K562 (cell line): ENCODE data around the gene RAPSN. TPM values are rescaled to one million over a fixed set of nuclear protein-coding genes. Genes with fewer than 3 reads are reported as not detected.

Experiments used
- CUX1 ChIP-seq: fragments of 200-800 bp; sonication (Bioruptor generic); IDR thresholded peaks from 2 replicates; pipeline ENCODE4 v1.6.1; 2016; ENCODE audit warnings: missing genetic modification characterization, missing compliant biosample characterization
- DNMT1 ChIP-seq: fragments of 450-650 bp; IDR thresholded peaks from 2 replicates; pipeline ENCODE4 v1.6.1; 2016; ENCODE audit warnings: antibody characterized with exemption, mild to moderate bottlenecking
- E2F5 ChIP-seq: sonication (generic); formaldehyde crosslinking; IDR thresholded peaks from 2 replicates; pipeline ENCODE4 v1.8.0; 2022; ENCODE audit warnings: mild to moderate bottlenecking, missing genetic modification reagents
- HNRNPUL1 ChIP-seq: fragments of 200-400 bp; formaldehyde crosslinking; IDR thresholded peaks from 2 replicates; pipeline ENCODE4 v1.6.1; 2017; ENCODE audit warnings: low read length
- KDM2B ChIP-seq: fragments of 250-450 bp; sonication (Bioruptor Pico); IDR thresholded peaks from 2 replicates; pipeline ENCODE4 v1.8.0; 2021; ENCODE audit warnings: mild to moderate bottlenecking, moderate library complexity
- LEF1 ChIP-seq: fragments of 450-650 bp; IDR thresholded peaks from 2 replicates; pipeline ENCODE4 v1.6.1; 2016; ENCODE audit warnings: mild to moderate bottlenecking
- MAFG ChIP-seq: fragments of 450-650 bp; conservative IDR thresholded peaks from 2 replicates; pipeline ENCODE4 v1.6.1; 2016; ENCODE audit warnings: missing genetic modification characterization, missing compliant biosample characterization
- NFATC3 ChIP-seq: fragments of 450-650 bp; IDR thresholded peaks from 2 replicates; pipeline ENCODE4 v1.6.1; 2017; ENCODE audit warnings: mild to moderate bottlenecking
- SRSF1 ChIP-seq: fragments of 200-400 bp; formaldehyde crosslinking; IDR thresholded peaks from 2 replicates; pipeline ENCODE4 v1.6.1; 2017; ENCODE audit warnings: mild to moderate bottlenecking, low read depth, low read length, moderate library complexity
- TAF7 ChIP-seq: fragments of 450-650 bp; IDR thresholded peaks from 2 replicates; pipeline ENCODE4 v1.6.1; 2016; ENCODE audit warnings: missing genetic modification characterization, missing compliant biosample characterization
- TCFL5 ChIP-seq: fragments of 250-450 bp; sonication (Bioruptor Pico); conservative IDR thresholded peaks from 2 replicates; pipeline ENCODE4 v1.6.1; 2021; ENCODE audit warnings: mild to moderate bottlenecking, moderate library complexity, matching md5 sums
- TSC22D4 ChIP-seq: fragments of 450-650 bp; IDR thresholded peaks from 2 replicates; pipeline ENCODE4 v1.6.1; 2016; ENCODE audit warnings: missing genetic modification characterization, missing biosample characterization, control low read depth
- YY1 ChIP-seq, 3 experiments: IDR thresholded peaks; 2 replicates each; pipeline ENCODE4 v1.6.1; 2011; ENCODE audit warnings: low read length in 2 of 3, mild to moderate bottlenecking in 2 of 3, moderate library complexity in 2 of 3, borderline replicate concordance in 1 of 3, control low read depth in 1 of 3, low read depth in 1 of 3; ENCODE audit not compliant: insufficient read depth in 3 of 3, insufficient replicate concordance in 2 of 3, control insufficient read depth in 1 of 3, insufficient read length in 1 of 3; ENCODE audit errors: extremely low read depth in 1 of 3
- ZBED1 ChIP-seq: IDR thresholded peaks from 2 replicates; pipeline ENCODE4 v1.6.1; 2014
- ZBTB34 ChIP-seq: fragments of 250-450 bp; sonication (Bioruptor Pico); IDR thresholded peaks from 2 replicates; pipeline ENCODE4 v1.8.0; 2021; ENCODE audit warnings: mild to moderate bottlenecking, moderate library complexity
- ZNF445 ChIP-seq: fragments of 250-450 bp; sonication (Bioruptor Pico); IDR thresholded peaks from 2 replicates; pipeline ENCODE4 v1.4.0; 2020; ENCODE audit warnings: low read depth, mild to moderate bottlenecking, moderate library complexity
- ZNF764 ChIP-seq: fragments of 250-450 bp; sonication (Bioruptor Pico); IDR thresholded peaks from 2 replicates; pipeline ENCODE4 v1.4.0; 2020; ENCODE audit warnings: low read depth, mild to moderate bottlenecking, moderate library complexity
- polyA plus RNA-seq, 8 experiments: library from polyadenylated mRNA; depleted of rRNA in 4 of 8; stranded (reverse) in 5 of 8; unstranded in 3 of 8; fragments of >200 nt; fragmentation: Nextera tagmentation in 2 of 8; fragmentation: Illumina TruSeq in 1 of 8; extraction: Ambion mirVana in 2 of 8; extraction: Trizol in 1 of 8; gene quantifications; 2 replicates each; pipeline versions ENCODE4 v1.2.1 to v1.2.3, GENCODE V29; 2011 to 2014; ENCODE audit warnings: inconsistent platforms in 1 of 8, missing spikeins in 1 of 8
- total RNA-seq, 7 experiments: library from RNA; depleted of rRNA in 6 of 7; stranded (reverse); fragments of >200 nt in 6 of 7; fragmentation: Illumina TruSeq in 2 of 7; extraction: Trizol in 2 of 7; gene quantifications; 2 replicates each; pipeline versions ENCODE4 v1.2.1 to v1.2.3, GENCODE V29; 2011 to 2021; ENCODE audit warnings: low replicate concordance in 1 of 7
- TF ChIP-seq, protein P1 (sequence below): fragments of 250-450 bp; sonication (Bioruptor Pico); IDR thresholded peaks from 2 replicates; pipeline ENCODE4 v1.5.0; 2020; ENCODE audit warnings: mild to moderate bottlenecking, borderline replicate concordance
- TF ChIP-seq, protein P2 (sequence below): sonication (generic); formaldehyde crosslinking; IDR thresholded peaks from 2 replicates; pipeline ENCODE4 v1.8.0; 2022; ENCODE audit warnings: mild to moderate bottlenecking, low read depth, missing genetic modification reagents

Gene RAPSN
- total and polyA plus RNA-seq, 9 of the 15 experiments (the other 6 are each of a cell fraction or from before 2014, with no cell fraction given), result 0.06 to 0.11 TPM; not detected in 7

- TF ChIP-seq, protein P1, sequence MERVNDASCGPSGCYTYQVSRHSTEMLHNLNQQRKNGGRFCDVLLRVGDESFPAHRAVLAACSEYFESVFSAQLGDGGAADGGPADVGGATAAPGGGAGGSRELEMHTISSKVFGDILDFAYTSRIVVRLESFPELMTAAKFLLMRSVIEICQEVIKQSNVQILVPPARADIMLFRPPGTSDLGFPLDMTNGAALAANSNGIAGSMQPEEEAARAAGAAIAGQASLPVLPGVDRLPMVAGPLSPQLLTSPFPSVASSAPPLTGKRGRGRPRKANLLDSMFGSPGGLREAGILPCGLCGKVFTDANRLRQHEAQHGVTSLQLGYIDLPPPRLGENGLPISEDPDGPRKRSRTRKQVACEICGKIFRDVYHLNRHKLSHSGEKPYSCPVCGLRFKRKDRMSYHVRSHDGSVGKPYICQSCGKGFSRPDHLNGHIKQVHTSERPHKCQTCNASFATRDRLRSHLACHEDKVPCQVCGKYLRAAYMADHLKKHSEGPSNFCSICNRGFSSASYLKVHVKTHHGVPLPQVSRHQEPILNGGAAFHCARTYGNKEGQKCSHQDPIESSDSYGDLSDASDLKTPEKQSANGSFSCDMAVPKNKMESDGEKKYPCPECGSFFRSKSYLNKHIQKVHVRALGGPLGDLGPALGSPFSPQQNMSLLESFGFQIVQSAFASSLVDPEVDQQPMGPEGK, result no peak
- TF ChIP-seq NFATC3 (no peak), SRSF1 (no peak), CUX1 (no peak), E2F5 (CRISPR knock-in tag) (no peak), TAF7 (tag) (no peak), TSC22D4 (tag) (no peak), ZBED1 (no peak), KDM2B (CRISPR knock-in tag) (no peak), LEF1 (no peak), YY1 (IDR thresholded peaks at IDR 0.05; ENCODE audit: borderline replicate concordance in 1 of 3, control insufficient read depth in 1 of 3, extremely low read depth in 1 of 3, insufficient read depth in 3 of 3, insufficient read length in 1 of 3, insufficient replicate concordance in 2 of 3, low read depth in 1 of 3, low read length in 2 of 3) (no peak), HNRNPUL1 (no peak), ZNF445 (CRISPR knock-in tag) (no peak), TCFL5 (no peak), MAFG (tag) (peak; percentile 64; the same call in 1 of the 2 replicates), ZNF764 (CRISPR knock-in tag) (no peak), ZBTB34 (no peak), DNMT1 (no peak)
- TF ChIP-seq, protein P2, sequence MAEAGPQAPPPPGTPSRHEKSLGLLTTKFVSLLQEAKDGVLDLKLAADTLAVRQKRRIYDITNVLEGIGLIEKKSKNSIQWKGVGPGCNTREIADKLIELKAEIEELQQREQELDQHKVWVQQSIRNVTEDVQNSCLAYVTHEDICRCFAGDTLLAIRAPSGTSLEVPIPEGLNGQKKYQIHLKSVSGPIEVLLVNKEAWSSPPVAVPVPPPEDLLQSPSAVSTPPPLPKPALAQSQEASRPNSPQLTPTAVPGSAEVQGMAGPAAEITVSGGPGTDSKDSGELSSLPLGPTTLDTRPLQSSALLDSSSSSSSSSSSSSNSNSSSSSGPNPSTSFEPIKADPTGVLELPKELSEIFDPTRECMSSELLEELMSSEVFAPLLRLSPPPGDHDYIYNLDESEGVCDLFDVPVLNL (CRISPR knock-in tag), result no peak
These were observed 3.1 kb upstream of the RAPSN start (continued) for GRCh38 chr11:47451990-47452389.
